ENCODE measurements around the gene ANTXR1. TPM values are rescaled to one million over a fixed set of nuclear protein-coding genes. Genes with fewer than 3 reads are reported as not detected.

ANTXR1 gene
- 100 to 1,000 TPM in 3 of 8 experiments, 10 to 100 TPM in 2, 1 to 10 TPM in 3; 5.2 to 259 (median 39.8) TPM for total RNA-seq

DNA sequence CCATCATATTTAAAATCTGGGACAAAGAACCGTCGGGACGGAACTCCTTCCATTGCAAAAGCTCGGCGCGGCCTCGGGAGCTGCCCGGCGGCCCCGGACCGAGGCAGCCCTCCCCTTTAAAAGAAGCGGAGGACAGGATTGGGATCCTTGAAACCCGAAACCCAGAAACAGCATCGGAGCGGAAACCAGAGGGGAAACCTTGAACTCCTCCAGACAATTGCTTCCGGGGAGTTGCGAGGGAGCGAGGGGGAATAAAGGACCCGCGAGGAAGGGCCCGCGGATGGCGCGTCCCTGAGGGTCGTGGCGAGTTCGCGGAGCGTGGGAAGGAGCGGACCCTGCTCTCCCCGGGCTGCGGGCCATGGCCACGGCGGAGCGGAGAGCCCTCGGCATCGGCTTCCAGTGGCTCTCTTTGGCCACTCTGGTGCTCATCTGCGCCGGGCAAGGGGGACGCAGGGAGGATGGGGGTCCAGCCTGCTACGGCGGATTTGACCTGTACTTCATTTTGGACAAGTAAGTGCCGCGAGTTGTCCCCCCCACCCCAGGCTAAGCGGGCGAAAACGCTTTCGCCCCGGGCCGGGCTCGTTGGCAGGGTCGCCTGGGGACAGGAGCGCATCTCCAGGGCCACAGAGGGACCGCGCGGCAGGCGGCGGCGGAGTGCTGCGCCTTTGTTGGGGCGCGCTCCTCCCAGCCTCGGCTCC is at the start of gene ANTXR1:
ANTXR1 (plus strand) TSS at position 38 of the 698 bp plus-strand sequence; CDS start at position 359, 321 bp downstream.
- 0% methylated on average over 1 to 7 of the region's 63 CpGs; no CpG with 5 or more reads in 6 of the 10 experiments for WGBS, 10 experiments
- Histone ChIP-seq H3K4me1 (replicated peaks in 1 of 2) (peaks cover 6% of the 10 kb centered on the region in 2 donors), H3K27ac (no peak within 1 kb of the TSS), H3K4me3 (peak within 1 kb of the TSS; percentile 61 to 86 (median 75))
- in situ Hi-C loops (cut with MboI; ENCODE audit: low pct_unique_long_range_greater_than_20kb in 2 of 9, low sequenced_read_pairs in 9 of 9, unreplicated experiment in 9 of 9): loop anchor here in 7 of 9 experiments (25.0 kb wide), 2 partner anchors 274 to 299 kb away; no protein-coding TSS in a partner anchor
- peak; percentile 75 to 88 (median 84) for ATAC-seq (replicated peaks in 6 of 8)

DNA sequence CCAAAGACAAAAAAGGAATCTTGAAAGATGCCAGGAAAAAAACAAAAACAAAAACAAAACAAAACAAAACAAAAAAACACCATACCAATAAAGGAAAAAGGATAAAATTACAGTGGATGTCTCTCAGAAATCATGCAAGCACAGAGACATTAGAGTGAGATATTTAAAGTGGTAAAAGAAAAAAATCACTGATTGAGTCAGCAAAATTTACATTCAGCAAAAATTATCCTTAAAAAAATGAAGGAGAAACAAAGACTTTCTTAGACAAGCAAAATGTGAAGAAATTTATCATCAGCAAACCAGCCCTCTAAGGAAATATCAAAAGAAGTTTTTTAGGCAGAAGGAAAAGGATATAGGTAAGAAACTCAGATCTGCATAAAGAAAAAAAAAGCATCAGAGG is 48.7 kb upstream of the ANTXR1 start:
- H3K4me1 ChIP-seq (replicated peaks in 1 of 2): no peaks in the 10 kb centered on the region
- no peak overlapping the region for H3K4me3 ChIP-seq
- H3K27ac ChIP-seq: no peak overlapping the region
- in situ Hi-C loops (cut with MboI; ENCODE audit: low pct_unique_long_range_greater_than_20kb in 2 of 9, low sequenced_read_pairs in 9 of 9, unreplicated experiment in 9 of 9): no loop called here
- ATAC-seq (replicated peaks in 6 of 8): no peak

- no peaks in the 10 kb centered on the region for H3K4me1 ChIP-seq (replicated peaks in 1 of 2)
- no peak overlapping the region for H3K4me3 ChIP-seq
- in situ Hi-C loops (cut with MboI; ENCODE audit: low pct_unique_long_range_greater_than_20kb in 2 of 9, low sequenced_read_pairs in 9 of 9, unreplicated experiment in 9 of 9): no loop called here
- 0 to 100% (median 58%) methylated on average over 1 of the region's 1 CpG; no CpG with 5 or more reads in 4 of the 10 experiments for WGBS, 10 experiments
- no peak overlapping the region for H3K27ac ChIP-seq
- peak in 2 of 8 experiments; percentile 17 to 19 for ATAC-seq (replicated peaks in 6 of 8)
Measured at GRCh38 chr2:68968221-68968620, 44.8 kb upstream of the ANTXR1 start.

GRCh38 chr2:68969736-68970490 is 43.1 kb upstream of the ANTXR1 start:
- H3K27ac ChIP-seq: no peak overlapping the region
- no peak overlapping the region for H3K4me3 ChIP-seq
- in situ Hi-C loops (cut with MboI; ENCODE audit: low pct_unique_long_range_greater_than_20kb in 2 of 9, low sequenced_read_pairs in 9 of 9, unreplicated experiment in 9 of 9): no loop called here
- 66 to 94% (median 74%) methylated on average over 2 to 8 of the region's 8 CpGs; no CpG with 5 or more reads in 1 of the 10 experiments for WGBS, 10 experiments
- no peak for ATAC-seq (replicated peaks in 6 of 8)
- H3K4me1 ChIP-seq (replicated peaks in 1 of 2): no peaks in the 10 kb centered on the region

- WGBS, 10 experiments: 47 to 100% (median 83%) methylated on average over 1 to 7 of the region's 8 CpGs; no CpG with 5 or more reads in 1 of the 10 experiments
- in situ Hi-C loops (cut with MboI; ENCODE audit: low pct_unique_long_range_greater_than_20kb in 2 of 9, low sequenced_read_pairs in 9 of 9, unreplicated experiment in 9 of 9): no loop called here
Measured at GRCh38 chr2:68970566-68971265, 42.3 kb upstream of the ANTXR1 start.

GRCh38 chr2:68971591-68972231 is 41.3 kb upstream of the ANTXR1 start:
- WGBS, 10 experiments: 0 to 100% (median 80%) methylated on average over 1 to 5 of the region's 5 CpGs; no CpG with 5 or more reads in 5 of the 10 experiments
- Histone ChIP-seq H3K4me3 (no peak overlapping the region), H3K27ac (no peak overlapping the region), H3K4me1 (replicated peaks in 1 of 2) (no peaks in the 10 kb centered on the region)
- in situ Hi-C loops (cut with MboI; ENCODE audit: low pct_unique_long_range_greater_than_20kb in 2 of 9, low sequenced_read_pairs in 9 of 9, unreplicated experiment in 9 of 9): no loop called here
- peak in 2 of 8 experiments; percentile 95 to 98 for ATAC-seq (replicated peaks in 6 of 8)

More at GRCh38 chr2:68970566-68971265, 42.3 kb upstream of the ANTXR1 start:
- Histone ChIP-seq H3K4me1 (replicated peaks in 1 of 2) (no peaks in the 10 kb centered on the region), H3K27ac (no peak overlapping the region), H3K4me3 (no peak overlapping the region)
- no peak for ATAC-seq (replicated peaks in 6 of 8)

- Histone ChIP-seq H3K27ac (no peak within 1 kb of the TSS), H3K4me3 (no peak within 1 kb of the TSS), H3K4me1 (replicated peaks in 1 of 2) (no peaks in the 10 kb centered on the region)
- ATAC-seq (replicated peaks in 6 of 8): no peak
- 33 to 67% (median 58%) methylated on average over 1 to 3 of the region's 3 CpGs; no CpG with 5 or more reads in 3 of the 10 experiments for WGBS, 10 experiments
- in situ Hi-C loops (cut with MboI; ENCODE audit: low pct_unique_long_range_greater_than_20kb in 2 of 9, low sequenced_read_pairs in 9 of 9, unreplicated experiment in 9 of 9): no loop called here
Measured at GRCh38 chr2:68974251-68974650, 38.7 kb upstream of the ANTXR1 start, which contains the start of gene GKN1. Gene GKN1, plus strand, starts transcription at chr2:68974636. Its CDS starts 42 bp downstream, at chr2:68974678.

- ATAC-seq (replicated peaks in 6 of 8): no peak
- Histone ChIP-seq H3K4me3 (no peak overlapping the region), H3K27ac (no peak overlapping the region), H3K4me1 (replicated peaks in 1 of 2) (no peaks in the 10 kb centered on the region)
- WGBS, 10 experiments: 44 to 96% (median 69%) methylated on average over 3 to 8 of the region's 9 CpGs
- in situ Hi-C loops (cut with MboI; ENCODE audit: low pct_unique_long_range_greater_than_20kb in 2 of 9, low sequenced_read_pairs in 9 of 9, unreplicated experiment in 9 of 9): no loop called here
Measured at GRCh38 chr2:68974946-68975665, 37.9 kb upstream of the ANTXR1 start.

- in situ Hi-C loops (cut with MboI; ENCODE audit: low pct_unique_long_range_greater_than_20kb in 2 of 9, low sequenced_read_pairs in 9 of 9, unreplicated experiment in 9 of 9): no loop called here
- H3K4me1 ChIP-seq (replicated peaks in 1 of 2): no peaks in the 10 kb centered on the region
- WGBS, 10 experiments: 57 to 100% (median 83%) methylated on average over 1 to 2 of the region's 2 CpGs; no CpG with 5 or more reads in 2 of the 10 experiments
- no peak overlapping the region for H3K4me3 ChIP-seq
- H3K27ac ChIP-seq: no peak overlapping the region
- no peak for ATAC-seq (replicated peaks in 6 of 8)
Measured at GRCh38 chr2:68975844-68976243, 37.1 kb upstream of the ANTXR1 start.

- Histone ChIP-seq H3K4me3 (no peak overlapping the region), H3K27ac (no peak overlapping the region), H3K4me1 (replicated peaks in 1 of 2) (no peaks in the 10 kb centered on the region)
- in situ Hi-C loops (cut with MboI; ENCODE audit: low pct_unique_long_range_greater_than_20kb in 2 of 9, low sequenced_read_pairs in 9 of 9, unreplicated experiment in 9 of 9): no loop called here
- no peak for ATAC-seq (replicated peaks in 6 of 8)
- 40 to 89% (median 60%) methylated on average over 2 to 4 of the region's 4 CpGs for WGBS, 10 experiments
Measured at GRCh38 chr2:68977453-68977852, 35.5 kb upstream of the ANTXR1 start.

DNA sequence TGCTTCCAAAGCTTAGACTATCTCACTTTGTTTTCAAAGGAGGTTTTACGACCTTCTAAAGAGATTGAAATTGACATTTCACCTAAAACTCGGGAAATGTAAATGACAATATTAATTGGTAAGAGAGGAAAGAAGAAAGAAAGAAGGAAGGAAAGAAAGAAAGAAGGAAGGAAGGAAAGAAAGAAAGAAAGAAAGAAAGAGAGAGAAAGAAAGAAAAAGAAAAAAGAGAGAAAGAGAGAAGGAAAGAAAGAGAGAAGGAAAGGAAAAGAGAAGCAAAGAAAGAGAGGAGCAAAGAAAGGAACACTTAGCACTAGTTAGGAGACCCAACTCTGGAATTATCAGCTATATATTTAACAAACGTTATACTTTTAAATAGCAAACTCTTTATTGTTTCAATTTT is 34.9 kb upstream of the ANTXR1 start:
- H3K27ac ChIP-seq: no peak overlapping the region
- no peaks in the 10 kb centered on the region for H3K4me1 ChIP-seq (replicated peaks in 1 of 2)
- in situ Hi-C loops (cut with MboI; ENCODE audit: low pct_unique_long_range_greater_than_20kb in 2 of 9, low sequenced_read_pairs in 9 of 9, unreplicated experiment in 9 of 9): no loop called here
- no peak for ATAC-seq (replicated peaks in 6 of 8)
- H3K4me3 ChIP-seq: no peak overlapping the region
- WGBS, 10 experiments: 49 to 88% (median 75%) methylated on average over 2 to 3 of the region's 3 CpGs

DNA sequence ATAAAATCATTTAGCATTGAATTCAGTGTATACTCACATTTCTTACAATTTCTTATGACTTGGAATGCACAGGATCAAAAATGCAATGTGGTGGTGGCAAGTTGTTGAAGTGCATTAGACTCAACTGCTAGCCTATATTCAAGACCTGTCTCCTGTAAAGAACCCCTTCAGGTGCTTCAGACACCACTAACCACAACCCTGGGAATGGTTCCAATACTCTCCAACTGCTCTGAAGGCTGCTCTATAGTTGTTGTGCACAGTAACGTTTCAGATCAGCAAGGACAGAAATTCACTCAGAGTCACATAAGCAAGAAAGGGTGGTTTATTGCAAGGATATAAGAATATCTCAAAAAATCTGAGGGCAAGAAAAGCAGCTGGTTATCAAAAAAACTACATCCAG is 32.0 kb upstream of the ANTXR1 start:
- no peak for ATAC-seq (replicated peaks in 6 of 8)
- in situ Hi-C loops (cut with MboI; ENCODE audit: low pct_unique_long_range_greater_than_20kb in 2 of 9, low sequenced_read_pairs in 9 of 9, unreplicated experiment in 9 of 9): no loop called here
- 50 to 100% (median 79%) methylated on average over 1 of the region's 1 CpG; no CpG with 5 or more reads in 6 of the 10 experiments for WGBS, 10 experiments
- Histone ChIP-seq H3K4me1 (replicated peaks in 1 of 2) (no peaks in the 10 kb centered on the region), H3K27ac (no peak overlapping the region), H3K4me3 (no peak overlapping the region)

Data from motor neuron (in vitro differentiated cells).